A673 (cell line): ENCODE data around the gene TMEM132C.

Source experiments
- EZH2 ChIP-seq: fragments of 200-600 bp; sonication (generic); IDR thresholded peaks from 2 replicates; pipeline ENCODE4 v1.6.1; 2017; ENCODE audit warnings: borderline replicate concordance, low read depth, mild to moderate bottlenecking, mixed read lengths, antibody characterized with exemption, low read length; ENCODE audit not compliant: poor library complexity, severe bottlenecking
- TF ChIP-seq, protein P1 (sequence below): fragments of 300-800, 200-600 bp; sonication (generic); conservative IDR thresholded peaks from 2 replicates; pipeline ENCODE4 v1.5.1; 2017; ENCODE audit warnings: low read depth, mild to moderate bottlenecking, antibody characterized with exemption, low read length, moderate library complexity, mixed read lengths

DNA sequence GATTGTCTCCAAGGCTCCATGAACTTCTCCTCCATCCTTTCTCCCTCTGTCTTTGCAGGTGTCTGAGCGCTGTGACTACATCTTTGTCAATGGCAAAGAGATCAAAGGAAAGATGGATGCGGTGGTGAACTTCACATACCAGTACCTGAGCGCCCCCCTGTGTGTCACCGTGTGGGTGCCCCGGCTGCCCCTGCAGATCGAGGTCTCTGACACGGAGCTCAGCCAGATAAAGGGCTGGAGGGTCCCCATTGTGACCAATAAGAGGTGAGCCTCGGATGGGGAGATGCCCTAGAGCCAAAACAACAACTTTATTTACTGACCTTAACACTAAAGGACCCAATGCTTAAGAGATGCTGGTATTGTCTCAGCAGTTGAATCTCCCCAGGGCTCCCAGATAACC, 426.8 kb downstream of the TMEM132C start:
- TF ChIP-seq, protein P1, sequence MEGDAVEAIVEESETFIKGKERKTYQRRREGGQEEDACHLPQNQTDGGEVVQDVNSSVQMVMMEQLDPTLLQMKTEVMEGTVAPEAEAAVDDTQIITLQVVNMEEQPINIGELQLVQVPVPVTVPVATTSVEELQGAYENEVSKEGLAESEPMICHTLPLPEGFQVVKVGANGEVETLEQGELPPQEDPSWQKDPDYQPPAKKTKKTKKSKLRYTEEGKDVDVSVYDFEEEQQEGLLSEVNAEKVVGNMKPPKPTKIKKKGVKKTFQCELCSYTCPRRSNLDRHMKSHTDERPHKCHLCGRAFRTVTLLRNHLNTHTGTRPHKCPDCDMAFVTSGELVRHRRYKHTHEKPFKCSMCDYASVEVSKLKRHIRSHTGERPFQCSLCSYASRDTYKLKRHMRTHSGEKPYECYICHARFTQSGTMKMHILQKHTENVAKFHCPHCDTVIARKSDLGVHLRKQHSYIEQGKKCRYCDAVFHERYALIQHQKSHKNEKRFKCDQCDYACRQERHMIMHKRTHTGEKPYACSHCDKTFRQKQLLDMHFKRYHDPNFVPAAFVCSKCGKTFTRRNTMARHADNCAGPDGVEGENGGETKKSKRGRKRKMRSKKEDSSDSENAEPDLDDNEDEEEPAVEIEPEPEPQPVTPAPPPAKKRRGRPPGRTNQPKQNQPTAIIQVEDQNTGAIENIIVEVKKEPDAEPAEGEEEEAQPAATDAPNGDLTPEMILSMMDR, result no peak
- TF ChIP-seq EZH2, result no peak
